B cell (primary cell): Measurements from ENCODE around the gene TLE5.
"Not testable (repeated sequence)": the region's sequence is repeated elsewhere in the genome, so short reads cannot be mapped to it uniquely, and the experiment has no call there.

Experiments used
- CTCF ChIP-seq: fragments of 200-600 bp; IDR thresholded peaks from one replicate; pipeline ENCODE4 v1.8.0; 2022; ENCODE audit warnings: antibody characterized with exemption, mild to moderate bottlenecking
- EZH2 ChIP-seq: IDR thresholded peaks from 2 replicates; pipeline ENCODE4 v1.6.1; 2012; ENCODE audit warnings: borderline replicate concordance, low read depth, mild to moderate bottlenecking, moderate library complexity, low read length; ENCODE audit not compliant: insufficient read depth, poor library complexity, severe bottlenecking

DNA sequence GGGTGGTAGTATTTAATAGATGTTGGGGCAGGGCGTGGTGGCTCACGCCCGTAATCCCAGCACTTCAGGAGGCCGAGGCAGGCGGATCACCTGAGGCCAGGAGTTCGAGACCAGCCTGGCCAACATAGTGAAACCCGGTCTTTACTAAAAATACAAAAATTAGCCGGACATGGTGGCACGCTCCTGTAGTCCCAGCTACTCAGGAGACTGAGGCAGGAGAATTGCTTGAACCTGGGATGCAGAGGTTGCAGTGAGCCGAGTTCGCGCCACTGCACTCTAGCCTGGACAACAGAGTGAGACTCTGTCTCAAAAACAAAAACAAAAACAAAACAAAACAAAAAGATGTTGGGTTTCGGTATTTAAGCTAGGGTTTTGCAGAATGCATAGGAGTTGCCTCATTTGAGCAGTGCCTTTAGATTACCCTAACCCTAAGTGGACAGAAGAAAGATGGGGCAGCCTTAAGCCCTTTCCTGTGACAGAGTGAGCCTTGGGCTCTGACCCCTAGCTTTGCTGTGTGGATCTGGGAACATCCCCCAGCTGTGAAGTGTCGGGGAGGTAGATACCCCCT lies 25.2 kb downstream of the TLE5 start:
- not testable (repeated sequence) for TF ChIP-seq CTCF, EZH2
